Measurements from ENCODE around the gene KLK14. TPM values are rescaled to one million over a fixed set of nuclear protein-coding genes. Genes with fewer than 3 reads are reported as not detected.
A peak's percentile ranks its signal among the peaks of the same experiment; 100 is the strongest.

KLK14 gene
- total RNA-seq, 1 experiment from 2014 or later: 0.76 TPM

GRCh38 chr19:51097796-51098195, 15.1 kb upstream of the KLK14 start:
- Histone ChIP-seq H3K36me3 (ENCODE audit: control insufficient read depth in 1 of 2, insufficient read depth in 2 of 2, low read length in 2 of 2) (peaks cover 2 to 9% of the 10 kb centered on the region in 2 experiments; a peak in 1 of 4 replicates), H3K9me2 (ENCODE audit: insufficient read depth) (no peaks in the 10 kb centered on the region), H3K4me1 (ENCODE audit: control insufficient read depth in 1 of 2, insufficient read depth in 2 of 2, low read length in 2 of 2) (peaks cover 0 to 6% of the 10 kb centered on the region in 2 experiments; a peak in 1 of 4 replicates), H3K27ac (ENCODE audit: low read depth, low read length) (no peak overlapping the region), H3K27me3 (ENCODE audit: insufficient read depth, low read length) (no peaks in the 10 kb centered on the region), H3K79me2 (ENCODE audit: insufficient read depth, low read length) (peaks cover 7% of the 10 kb centered on the region; the same call in 1 of the 2 replicates), H3K4me2 (ENCODE audit: low read length) (no peak overlapping the region), H3K9ac (ENCODE audit: low read length) (no peak overlapping the region), H2AFZ (ENCODE audit: low read depth, low read length, poor library complexity, severe bottlenecking) (no peak overlapping the region), H3K9me3 (ENCODE audit: control insufficient read depth in 1 of 2, insufficient read depth in 1 of 2, low read depth in 1 of 2, low read length in 2 of 2) (no peaks in the 10 kb centered on the region), H4K20me1 (ENCODE audit: insufficient read depth) (no peaks in the 10 kb centered on the region), H3K4me3 (replicated peaks in 1 of 2; ENCODE audit: low read depth in 1 of 2, low read length in 2 of 2) (no peak overlapping the region)
- intact Hi-C loops (cut with micrococcal nuclease): loop anchor here (2.0 to 10.0 kb wide), 5 partner anchors 167 to 733 kb away; partner anchors contain the start of gene NAPSA
- TF ChIP-seq POLR2A (IDR thresholded peaks at IDR 0.05; ENCODE audit: borderline replicate concordance, extremely low read depth, insufficient read depth, insufficient read length) (no peak), ZFX (IDR thresholded peaks at IDR 0.05) (no peak), EZH2phosphoT487 (IDR thresholded peaks at IDR 0.05; ENCODE audit: borderline replicate concordance) (no peak), SP1 (IDR thresholded peaks at IDR 0.05; ENCODE audit: low read depth) (no peak), SRF (IDR thresholded peaks at IDR 0.05; ENCODE audit: low read depth) (no peak)
- ChIA-PET CTCF (interaction anchor here (6.3 kb wide), 1 partner anchor 78 kb away, joined by 140 read pairs; the partner anchor contains the start of gene KLK10), RAD21 (ENCODE audit: low non-redundant PET in 1 of 2, low total read pairs in 2 of 2, uncharacterized antibody in 2 of 2, unreplicated experiment in 2 of 2) (no interaction called here), POLR2A (no interaction called here)
- no TSS peak for BruUV-seq (replicated peaks)
- ATAC-seq (no peak), DNase-seq (ENCODE audit: low read depth, low spot score) (no peak)

- peak; percentile 87 for ATAC-seq
- no peaks in the 10 kb centered on the region for H3K9me2 ChIP-seq (ENCODE audit: insufficient read depth)
- TF ChIP-seq ZBTB33 (IDR thresholded peaks at IDR 0.05; ENCODE audit: extremely low read depth, insufficient replicate concordance, low read length): no peak
- no peak for TF ChIP-seq ZFX (IDR thresholded peaks at IDR 0.05)
- peak; percentile 60 for TF ChIP-seq RAD21 (IDR thresholded peaks at IDR 0.05; ENCODE audit: low read depth)
- TF ChIP-seq CTCF (IDR thresholded peaks at IDR 0.05 in 2 of 3, conservative IDR thresholded peaks at IDR 0.05 in 1 of 3; ENCODE audit: borderline replicate concordance in 1 of 3, insufficient read depth in 1 of 3, low read depth in 2 of 3, low read length in 2 of 3): peak; percentile 36 to 78 (median 65); a peak in 5 of 6 replicates
- no peak for TF ChIP-seq FOSL1 (IDR thresholded peaks at IDR 0.05; ENCODE audit: low read depth)
- TF ChIP-seq JUND (IDR thresholded peaks at IDR 0.05): no peak
- no peak for TF ChIP-seq SRF (IDR thresholded peaks at IDR 0.05; ENCODE audit: low read depth)
- no peak for TF ChIP-seq EZH2phosphoT487 (IDR thresholded peaks at IDR 0.05; ENCODE audit: borderline replicate concordance)
- H2AFZ ChIP-seq (ENCODE audit: low read depth, low read length, poor library complexity, severe bottlenecking): no peak overlapping the region
- peaks cover under 1 to 6% of the 10 kb centered on the region in 2 experiments; a peak in 2 of 4 replicates for H3K4me1 ChIP-seq (ENCODE audit: control insufficient read depth in 1 of 2, insufficient read depth in 2 of 2, low read length in 2 of 2)
- no peaks in the 10 kb centered on the region for H3K9me3 ChIP-seq (ENCODE audit: control insufficient read depth in 1 of 2, insufficient read depth in 1 of 2, low read depth in 1 of 2, low read length in 2 of 2)
- H3K9ac ChIP-seq (ENCODE audit: low read length): no peak overlapping the region
- intact Hi-C loops (cut with micrococcal nuclease): loop anchor here (2.0 to 10.0 kb wide), 5 partner anchors 166 to 732 kb away; partner anchors contain the start of gene NAPSA
- H3K36me3 ChIP-seq (ENCODE audit: control insufficient read depth in 1 of 2, insufficient read depth in 2 of 2, low read length in 2 of 2): peaks cover 0 to 5% of the 10 kb centered on the region in 2 experiments; a peak in 1 of 4 replicates
- peaks cover 1% of the 10 kb centered on the region; the same call in 1 of the 2 replicates for H3K79me2 ChIP-seq (ENCODE audit: insufficient read depth, low read length)
- CTCF ChIA-PET: interaction anchor here (0.7 to 6.3 kb wide), 20 partner anchors 8 to 560 kb away, joined by 3 to 140 read pairs (median 3); partner anchors contain the start of genes KLK10, KLK7 and KLK8
- RAD21 ChIA-PET (ENCODE audit: low non-redundant PET in 1 of 2, low total read pairs in 2 of 2, uncharacterized antibody in 2 of 2, unreplicated experiment in 2 of 2): interaction anchor here (0.9 to 1.7 kb wide), 5 partner anchors 76 to 175 kb away, joined by 3 to 10 read pairs (median 4); no protein-coding TSS in a partner anchor
- H3K4me2 ChIP-seq (ENCODE audit: low read length): no peak overlapping the region
- no peaks in the 10 kb centered on the region for H3K27me3 ChIP-seq (ENCODE audit: insufficient read depth, low read length)
- H3K27ac ChIP-seq (ENCODE audit: low read depth, low read length): no peak overlapping the region
- POLR2A ChIA-PET: interaction anchor here (1.5 to 1.7 kb wide), 3 partner anchors 76 to 79 kb away, joined by 3 to 6 read pairs (median 3); partner anchors contain the start of gene KLK10
- BruUV-seq (replicated peaks): no TSS peak
- H3K4me3 ChIP-seq (replicated peaks in 1 of 2; ENCODE audit: low read depth in 1 of 2, low read length in 2 of 2): no peak overlapping the region
- no peaks in the 10 kb centered on the region for H4K20me1 ChIP-seq (ENCODE audit: insufficient read depth)
- DNase-seq (ENCODE audit: low read depth, low spot score): peak; percentile 31
These were observed 14.6 kb upstream of the KLK14 start for GRCh38 chr19:51097166-51097738.

All from HCT116 (cell line).